ENCODE data around the gene GRIN2A. TPM values are rescaled to one million over a fixed set of nuclear protein-coding genes. Genes with fewer than 3 reads are reported as not detected.

GRIN2A gene
- total and polyA plus RNA-seq, 2 of the 13 experiments (the other 11 are each of a cell fraction or from before 2014, with no cell fraction given): not detected

DNA sequence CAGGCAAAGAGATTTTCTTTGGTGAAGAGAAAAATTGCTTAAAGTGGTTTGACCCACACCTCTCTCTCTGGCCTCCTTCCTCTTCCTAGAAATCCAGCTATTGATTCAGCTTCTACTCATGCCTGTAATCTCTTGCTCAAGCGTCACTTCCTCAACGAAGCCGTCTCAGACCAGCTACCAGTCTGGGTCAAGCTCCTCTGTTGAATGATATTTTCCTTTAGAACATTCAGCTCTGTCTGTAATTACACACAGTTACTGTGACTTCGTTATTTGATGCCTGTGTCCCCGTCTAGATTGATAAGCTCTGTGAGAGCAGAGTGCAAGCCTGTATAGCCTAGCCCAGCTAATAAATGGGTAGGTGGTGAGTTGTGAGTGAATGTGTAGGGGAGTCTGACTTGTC, 168.5 kb downstream of the GRIN2A start:
- H3K27ac ChIP-seq (ENCODE audit: extremely low read length, insufficient read depth, low read length): no peak overlapping the region
- in situ Hi-C loops (cut with HindIII; ENCODE audit: extremely low pct_ligation_motif_present, low pct_unique_long_range_greater_than_20kb): no loop called here
- ChIA-PET POLR2A (no interaction called here), CTCF (ENCODE audit: low intra/inter-chr PET ratio, low total read pairs) (no interaction called here)
- no peak overlapping the region for H2AFZ ChIP-seq (ENCODE audit: low read length)
- H3K9me3 ChIP-seq (ENCODE audit: low read length): no peaks in the 10 kb centered on the region
- BruUV-seq (replicated peaks): no TSS peak
- H4K20me1 ChIP-seq (ENCODE audit: insufficient read depth, low read length): no peaks in the 10 kb centered on the region
- no peaks in the 10 kb centered on the region for H3K36me3 ChIP-seq (replicated peaks in 1 of 2; ENCODE audit: control insufficient read depth in 1 of 2, insufficient read depth in 2 of 2, low read length in 2 of 2)
- ATAC-seq: no peak
- no peak for TF ChIP-seq SRSF9 (IDR thresholded peaks at IDR 0.05; ENCODE audit: borderline replicate concordance, insufficient read depth, low read depth, low read length, poor library complexity, severe bottlenecking)
- intact Hi-C loops (cut with micrococcal nuclease; ENCODE audit: unreplicated experiment): no loop called here
- peaks cover 0 to 3% of the 10 kb centered on the region in 2 experiments; a peak in 2 of 5 replicates for H3K27me3 ChIP-seq (ENCODE audit: control insufficient read depth in 1 of 2, insufficient read depth in 2 of 2, low read length in 2 of 2)
- WGBS (ENCODE audit: low lambda C conversion rate): under 1% methylated on average over 5 of the region's 5 CpGs
- H3K4me1 ChIP-seq (ENCODE audit: insufficient read depth, low read length): no peaks in the 10 kb centered on the region
- no peak overlapping the region for H3K9ac ChIP-seq (ENCODE audit: insufficient read depth, low read depth, low read length)
- no peak overlapping the region for H3K4me2 ChIP-seq (ENCODE audit: low read depth, low read length)
- no peak for FAIRE-seq
- no peak for DNase-seq (ENCODE audit: low spot score)
- H3K4me3 ChIP-seq (replicated peaks in 1 of 3; ENCODE audit: insufficient read depth in 1 of 3, low read depth in 2 of 3, low read length in 3 of 3): no peak overlapping the region
- H3K79me2 ChIP-seq (ENCODE audit: insufficient read depth, low read length): no peaks in the 10 kb centered on the region

DNA sequence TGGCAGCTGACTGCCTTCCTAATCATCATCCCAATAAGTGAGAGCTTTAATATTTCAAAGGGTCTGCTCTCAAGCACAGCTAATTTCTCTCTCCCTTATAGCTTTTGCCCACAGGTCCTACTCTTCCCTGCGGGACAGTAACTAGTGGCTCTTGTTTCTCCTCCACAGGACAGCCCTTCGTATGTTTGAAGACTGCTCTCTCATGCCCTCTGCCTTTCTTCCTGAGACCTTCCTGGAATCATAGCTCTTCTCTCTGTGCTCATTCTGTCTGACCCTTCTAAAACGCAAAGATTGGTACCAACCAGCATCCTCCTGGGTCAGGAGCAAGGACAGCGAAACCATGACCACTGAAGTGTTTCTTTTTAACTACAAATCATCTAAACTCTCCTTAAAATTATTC, 168.9 kb downstream of the GRIN2A start:
- H3K4me1 ChIP-seq (ENCODE audit: insufficient read depth, low read length): no peaks in the 10 kb centered on the region
- H3K27me3 ChIP-seq (ENCODE audit: control insufficient read depth in 1 of 2, insufficient read depth in 2 of 2, low read length in 2 of 2): peaks cover 0 to 3% of the 10 kb centered on the region in 2 experiments; a peak in 1 of 5 replicates
- intact Hi-C loops (cut with micrococcal nuclease; ENCODE audit: unreplicated experiment) (no loop called here), in situ Hi-C loops (cut with HindIII; ENCODE audit: extremely low pct_ligation_motif_present, low pct_unique_long_range_greater_than_20kb) (no loop called here)
- H2AFZ ChIP-seq (ENCODE audit: low read length): no peak overlapping the region
- no peaks in the 10 kb centered on the region for H3K9me3 ChIP-seq (ENCODE audit: low read length)
- BruUV-seq (replicated peaks): no TSS peak
- H3K4me3 ChIP-seq (replicated peaks in 1 of 3; ENCODE audit: insufficient read depth in 1 of 3, low read depth in 2 of 3, low read length in 3 of 3): no peak overlapping the region
- WGBS (ENCODE audit: low lambda C conversion rate): 9% methylated on average over 4 of the region's 4 CpGs
- no peak for FAIRE-seq
- TF ChIP-seq DNMT3B (CRISPR knock-in tag; conservative IDR thresholded peaks at IDR 0.05): no peak
- TF ChIP-seq CEBPB (IDR thresholded peaks at IDR 0.05; ENCODE audit: borderline replicate concordance, low read depth, low read length): no peak
- no peak for TF ChIP-seq FOXO1 (CRISPR knock-in tag; IDR thresholded peaks at IDR 0.05)
- no peak for TF ChIP-seq ZNF619 (CRISPR knock-in tag; IDR thresholded peaks at IDR 0.05)
- TF ChIP-seq CHCHD3 (CRISPR knock-in tag; IDR thresholded peaks at IDR 0.05): no peak
- no peak for TF ChIP-seq ZNF264 (CRISPR knock-in tag; IDR thresholded peaks at IDR 0.05)
- no peak for TF ChIP-seq ZNF20 (CRISPR knock-in tag; IDR thresholded peaks at IDR 0.05)
- TF ChIP-seq ZNF598 (CRISPR knock-in tag; IDR thresholded peaks at IDR 0.05; ENCODE audit: borderline replicate concordance): no peak
- TF ChIP-seq ZSCAN12 (CRISPR knock-in tag; IDR thresholded peaks at IDR 0.05): no peak
- TF ChIP-seq, protein P1, sequence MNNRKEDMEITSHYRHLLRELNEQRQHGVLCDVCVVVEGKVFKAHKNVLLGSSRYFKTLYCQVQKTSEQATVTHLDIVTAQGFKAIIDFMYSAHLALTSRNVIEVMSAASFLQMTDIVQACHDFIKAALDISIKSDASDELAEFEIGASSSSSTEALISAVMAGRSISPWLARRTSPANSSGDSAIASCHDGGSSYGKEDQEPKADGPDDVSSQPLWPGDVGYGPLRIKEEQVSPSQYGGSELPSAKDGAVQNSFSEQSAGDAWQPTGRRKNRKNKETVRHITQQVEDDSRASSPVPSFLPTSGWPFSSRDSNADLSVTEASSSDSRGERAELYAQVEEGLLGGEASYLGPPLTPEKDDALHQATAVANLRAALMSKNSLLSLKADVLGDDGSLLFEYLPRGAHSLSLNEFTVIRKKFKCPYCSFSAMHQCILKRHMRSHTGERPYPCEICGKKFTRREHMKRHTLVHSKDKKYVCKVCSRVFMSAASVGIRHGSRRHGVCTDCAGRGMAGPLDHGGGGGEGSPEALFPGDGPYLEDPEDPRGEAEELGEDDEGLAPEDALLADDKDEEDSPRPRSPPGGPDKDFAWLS (CRISPR knock-in tag; IDR thresholded peaks at IDR 0.05; ENCODE audit: borderline replicate concordance): no peak
- TF ChIP-seq ZBTB1 (CRISPR knock-in tag; IDR thresholded peaks at IDR 0.05; ENCODE audit: borderline replicate concordance): no peak
- no peak for TF ChIP-seq PRPF4 (IDR thresholded peaks at IDR 0.05; ENCODE audit: low read depth, low read length, poor library complexity, severe bottlenecking)
- no peak for TF ChIP-seq ZFP90 (CRISPR knock-in tag; IDR thresholded peaks at IDR 0.05; ENCODE audit: borderline replicate concordance)
- TF ChIP-seq GATAD1 (CRISPR knock-in tag; IDR thresholded peaks at IDR 0.05): no peak
- TF ChIP-seq NPAS2 (CRISPR knock-in tag; IDR thresholded peaks at IDR 0.05; ENCODE audit: borderline replicate concordance): no peak
- no peak for TF ChIP-seq ZNF282 (IDR thresholded peaks at IDR 0.05; ENCODE audit: partially characterized antibody)
- no peak for TF ChIP-seq ZNF263 (CRISPR knock-in tag; IDR thresholded peaks at IDR 0.05)
- DNase-seq (ENCODE audit: low spot score): no peak
- no peak overlapping the region for H3K27ac ChIP-seq (ENCODE audit: extremely low read length, insufficient read depth, low read length)
- no peaks in the 10 kb centered on the region for H3K79me2 ChIP-seq (ENCODE audit: insufficient read depth, low read length)
- H3K36me3 ChIP-seq (replicated peaks in 1 of 2; ENCODE audit: control insufficient read depth in 1 of 2, insufficient read depth in 2 of 2, low read length in 2 of 2): no peaks in the 10 kb centered on the region
- no peak overlapping the region for H3K9ac ChIP-seq (ENCODE audit: insufficient read depth, low read depth, low read length)
- POLR2A ChIA-PET: no interaction called here
- CTCF ChIA-PET (ENCODE audit: low intra/inter-chr PET ratio, low total read pairs): no interaction called here
- no peaks in the 10 kb centered on the region for H4K20me1 ChIP-seq (ENCODE audit: insufficient read depth, low read length)
- H3K4me2 ChIP-seq (ENCODE audit: low read depth, low read length): no peak overlapping the region
- no peak for ATAC-seq

Measured in HepG2 (cell line).